SU-DHL-6 (cell line): Measurements from ENCODE around the gene MARF1.
"Not testable (repeated sequence)": the region's sequence is repeated elsewhere in the genome, so short reads cannot be mapped to it uniquely, and the experiment has no call there.

Source experiments
- H2AFZ ChIP-seq: fragments of 200-600 bp; sonication (generic); 2 replicates; pipeline ENCODE4 v1.6.1; 2014; ENCODE audit warnings: low read depth, mild to moderate bottlenecking, moderate library complexity, mixed read lengths, antibody characterized with exemption, low read length; ENCODE audit not compliant: severe bottlenecking
- H3F3A ChIP-seq: fragments of 200-600 bp; shearing (Covaris generic); 2 replicates; pipeline ENCODE4 v1.6.0; 2016; ENCODE audit warnings: antibody characterized with exemption, mild to moderate bottlenecking; ENCODE audit not compliant: insufficient read depth
- H3K27ac ChIP-seq: fragments of 200-600 bp; sonication (generic); 2 replicates; pipeline ENCODE4 v1.5.1; 2016; ENCODE audit warnings: low read depth, mild to moderate bottlenecking, low read length, moderate library complexity, mixed read lengths
- H3K27me3 ChIP-seq: fragments of 200-600 bp; sonication (generic), shearing (Covaris generic); 2 replicates; pipeline ENCODE4 v1.6.0; 2014; ENCODE audit warnings: mild to moderate bottlenecking, low read length
- H3K36me3 ChIP-seq: fragments of 200-600 bp; sonication (generic); 2 replicates; pipeline ENCODE4 v1.6.1; 2014; ENCODE audit warnings: mild to moderate bottlenecking, low read length, mixed read lengths
- H3K4me2 ChIP-seq: fragments of 300-600, 200-600 bp; shearing (Covaris generic), sonication (generic); 2 replicates; pipeline ENCODE4 v1.6.0; 2014; ENCODE audit warnings: low read length, low read depth, mild to moderate bottlenecking; ENCODE audit not compliant: poor library complexity, severe bottlenecking
- H3K4me3 ChIP-seq: fragments of 200-600 bp; sonication (generic); 2 replicates; pipeline ENCODE4 v1.5.1; 2014; ENCODE audit warnings: antibody characterized with exemption, low read length, mild to moderate bottlenecking, mixed read lengths; ENCODE audit not compliant: insufficient read depth, poor library complexity, severe bottlenecking
- H3K79me2 ChIP-seq: fragments of 200-600 bp; sonication (generic); 2 replicates; pipeline ENCODE4 v1.6.1; 2014; ENCODE audit warnings: mild to moderate bottlenecking, low read length, moderate library complexity; ENCODE audit not compliant: insufficient read depth
- H3K9ac ChIP-seq: fragments of 200-600 bp; sonication (generic); 2 replicates; pipeline ENCODE4 v1.7.0; 2014; ENCODE audit warnings: mild to moderate bottlenecking, low read length
- H3K9me2 ChIP-seq: fragments of 200-600 bp; sonication (generic); replicated peaks from 2 replicates; pipeline ENCODE4 v1.6.1; 2014; ENCODE audit warnings: low read length; ENCODE audit not compliant: insufficient read depth
- H3K9me3 ChIP-seq: fragments of 200-600 bp; sonication (generic); 2 replicates; pipeline ENCODE4 v1.6.1; 2014; ENCODE audit warnings: low read length, mixed read lengths; ENCODE audit not compliant: insufficient read depth
- H4K20me1 ChIP-seq: fragments of 200-600 bp; sonication (generic); 2 replicates; pipeline ENCODE4 v1.6.1; 2014; ENCODE audit warnings: low read depth, mild to moderate bottlenecking, antibody characterized with exemption, low read length, moderate library complexity, mixed read lengths
- EZH2phosphoT487 ChIP-seq: fragments of 200-600 bp; sonication (generic), shearing (Covaris generic); conservative IDR thresholded peaks from 2 replicates; pipeline ENCODE4 v1.6.1; 2018; ENCODE audit warnings: mild to moderate bottlenecking, antibody characterized with exemption, low read length, moderate library complexity, mixed read lengths
- TF ChIP-seq, protein P1 (sequence below): fragments of 200-600 bp; sonication (generic); IDR thresholded peaks from one replicate; pipeline ENCODE4 v1.5.1; 2017; ENCODE audit warnings: antibody characterized with exemption, mild to moderate bottlenecking, low read length, moderate library complexity; ENCODE audit not compliant: insufficient read depth, poor library complexity, severe bottlenecking

MARF1 gene

DNA sequence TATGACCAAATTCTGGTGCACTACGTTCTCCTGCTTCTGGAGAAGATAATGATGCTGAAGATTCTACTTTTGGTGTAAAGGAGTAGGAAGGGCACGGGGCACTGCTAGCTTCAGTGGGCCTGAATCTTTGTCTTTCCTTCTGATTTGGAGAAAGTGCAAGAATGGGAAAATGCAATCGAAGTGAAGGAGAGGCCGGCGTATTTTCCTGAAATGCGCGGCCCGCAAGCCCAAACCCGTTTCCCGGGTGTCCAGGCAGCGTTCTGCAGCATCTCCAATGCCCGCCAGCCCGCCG, 6.7 kb upstream of the MARF1 start:
- peak overlapping the region; percentile 11; the same call in 1 of the 2 replicates for H3K27ac ChIP-seq
- no peak for TF ChIP-seq EZH2phosphoT487
- TF ChIP-seq, protein P1, sequence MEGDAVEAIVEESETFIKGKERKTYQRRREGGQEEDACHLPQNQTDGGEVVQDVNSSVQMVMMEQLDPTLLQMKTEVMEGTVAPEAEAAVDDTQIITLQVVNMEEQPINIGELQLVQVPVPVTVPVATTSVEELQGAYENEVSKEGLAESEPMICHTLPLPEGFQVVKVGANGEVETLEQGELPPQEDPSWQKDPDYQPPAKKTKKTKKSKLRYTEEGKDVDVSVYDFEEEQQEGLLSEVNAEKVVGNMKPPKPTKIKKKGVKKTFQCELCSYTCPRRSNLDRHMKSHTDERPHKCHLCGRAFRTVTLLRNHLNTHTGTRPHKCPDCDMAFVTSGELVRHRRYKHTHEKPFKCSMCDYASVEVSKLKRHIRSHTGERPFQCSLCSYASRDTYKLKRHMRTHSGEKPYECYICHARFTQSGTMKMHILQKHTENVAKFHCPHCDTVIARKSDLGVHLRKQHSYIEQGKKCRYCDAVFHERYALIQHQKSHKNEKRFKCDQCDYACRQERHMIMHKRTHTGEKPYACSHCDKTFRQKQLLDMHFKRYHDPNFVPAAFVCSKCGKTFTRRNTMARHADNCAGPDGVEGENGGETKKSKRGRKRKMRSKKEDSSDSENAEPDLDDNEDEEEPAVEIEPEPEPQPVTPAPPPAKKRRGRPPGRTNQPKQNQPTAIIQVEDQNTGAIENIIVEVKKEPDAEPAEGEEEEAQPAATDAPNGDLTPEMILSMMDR, result no peak

DNA sequence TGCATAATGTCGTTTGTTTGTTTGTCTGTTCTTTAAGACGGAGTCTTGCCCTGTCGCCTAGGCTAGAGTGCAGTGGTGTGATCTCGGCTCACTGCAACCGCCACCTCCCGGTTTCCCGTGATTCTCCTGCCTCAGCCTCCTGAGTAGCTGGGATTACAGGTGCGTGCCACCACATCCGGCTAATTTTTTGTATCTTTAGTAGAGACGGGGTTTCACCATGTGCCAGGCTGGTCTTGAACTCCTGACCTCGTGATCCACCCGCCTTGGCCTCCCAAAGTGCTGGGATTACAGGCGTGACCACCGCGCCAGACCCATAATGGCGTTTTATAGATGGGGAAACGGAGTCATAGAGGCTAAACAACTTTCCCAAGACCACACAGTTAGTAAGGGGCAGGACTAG, 6.4 kb upstream of the MARF1 start:
- H4K20me1 ChIP-seq, H3K36me3 ChIP-seq, H3K9me3 ChIP-seq, H3K9me2 ChIP-seq, H3K27me3 ChIP-seq, H3F3A ChIP-seq: not testable (repeated sequence)
- H3K9ac ChIP-seq, result peak overlapping the region; percentile 93
- H3K4me2 ChIP-seq, result peak overlapping the region; percentile 76
- peak overlapping the region; percentile 97 for H3K4me3 ChIP-seq
- H2AFZ ChIP-seq, result peak overlapping the region; percentile 46
- H3K79me2 ChIP-seq, result peaks cover 41% of the 10 kb centered on the region
- peak overlapping the region; percentile 11; the same call in 1 of the 2 replicates for H3K27ac ChIP-seq

More for the DNA sequence above, 6.7 kb upstream of the MARF1 start:
- peak overlapping the region; percentile 93 for H3K9ac ChIP-seq
- peak overlapping the region; percentile 76 for H3K4me2 ChIP-seq
- no peaks in the 10 kb centered on the region for H4K20me1 ChIP-seq
- peaks cover 8% of the 10 kb centered on the region; the same call in 1 of the 2 replicates for H3F3A ChIP-seq
- peak overlapping the region; percentile 97 for H3K4me3 ChIP-seq
- no peaks in the 10 kb centered on the region for H3K36me3 ChIP-seq
- peaks cover 45% of the 10 kb centered on the region for H3K79me2 ChIP-seq
- H2AFZ ChIP-seq, result peak overlapping the region; percentile 46
- H3K9me3 ChIP-seq, result no peaks in the 10 kb centered on the region
- no peaks in the 10 kb centered on the region for H3K27me3 ChIP-seq
- H3K9me2 ChIP-seq, result no peaks in the 10 kb centered on the region

DNA sequence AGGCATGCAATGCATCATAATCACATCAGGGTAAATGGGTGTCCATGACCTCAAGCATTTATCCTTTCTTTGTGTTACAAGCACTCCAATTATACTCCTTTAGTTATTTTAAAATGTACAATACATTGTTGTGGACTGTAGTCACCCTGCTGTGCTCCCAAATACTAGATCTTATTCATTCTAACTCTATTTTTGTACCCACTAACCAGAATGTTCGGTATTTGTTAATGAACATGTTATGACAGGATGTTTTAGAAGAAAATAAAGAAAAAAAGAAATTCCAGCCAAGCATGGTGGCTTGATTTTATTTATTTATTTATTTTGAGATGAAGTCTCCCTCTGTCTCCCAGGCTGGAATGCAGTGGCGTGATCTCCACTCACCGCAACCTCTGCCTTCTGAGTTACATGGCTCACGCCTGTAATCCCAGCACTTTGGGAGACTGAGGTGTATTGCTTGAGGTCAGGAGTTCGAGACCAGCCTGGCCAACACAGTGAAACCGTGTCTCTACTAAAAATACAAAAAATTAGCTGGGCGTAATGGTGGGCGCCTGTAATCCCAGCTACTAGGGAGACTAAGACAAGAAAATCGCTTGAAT, 5.3 kb upstream of the MARF1 start:
- Histone ChIP-seq H3K4me2 (no peak overlapping the region), H3K79me2 (peaks cover 31% of the 10 kb centered on the region), H3K27me3 (no peaks in the 10 kb centered on the region), H3K9me3 (no peaks in the 10 kb centered on the region), H3K4me3 (no peak overlapping the region), H3K36me3 (no peaks in the 10 kb centered on the region), H4K20me1 (no peaks in the 10 kb centered on the region), H3F3A (peaks cover 18% of the 10 kb centered on the region), H3K9ac (no peak overlapping the region), H2AFZ (no peak overlapping the region), H3K9me2 (no peaks in the 10 kb centered on the region), H3K27ac (no peak overlapping the region)
- TF ChIP-seq EZH2phosphoT487, result no peak
- TF ChIP-seq, protein P1, result no peak

DNA sequence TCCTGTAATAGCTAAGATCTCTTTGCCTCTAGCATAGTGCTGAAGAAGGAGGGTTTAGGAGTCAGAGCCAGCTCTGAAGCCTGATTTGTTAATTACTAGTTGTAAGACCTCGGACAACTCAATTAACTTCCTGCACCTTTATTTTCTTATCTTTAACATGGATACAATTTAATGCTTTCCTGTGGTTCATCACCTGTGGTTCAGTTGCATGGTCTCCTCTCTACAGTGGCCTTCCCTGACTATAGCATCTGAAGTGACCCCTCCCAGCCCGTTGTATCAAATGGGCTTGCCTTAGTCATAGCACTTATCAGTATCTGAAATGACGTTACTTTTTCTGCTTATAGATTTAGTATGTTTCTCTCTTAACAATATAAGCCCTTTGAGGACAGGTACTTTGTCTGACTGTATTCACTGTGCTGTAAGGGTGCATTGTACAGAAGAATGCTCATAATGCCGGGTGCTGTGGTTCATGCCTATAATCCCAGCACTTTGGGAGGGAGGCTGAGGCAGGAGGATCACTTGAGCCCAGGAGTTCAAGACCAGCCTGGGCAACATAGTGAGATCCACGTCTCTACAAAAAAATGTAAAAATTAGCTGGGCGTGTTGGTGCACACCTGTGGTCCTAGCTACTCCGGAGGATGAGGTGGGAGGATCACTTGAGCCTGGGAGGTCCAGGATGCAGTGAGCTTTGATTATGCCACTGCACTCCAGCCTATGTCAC, 4.5 kb upstream of the MARF1 start:
- Histone ChIP-seq H3K9ac (no peak overlapping the region), H3F3A (peaks cover 18% of the 10 kb centered on the region), H2AFZ (no peak overlapping the region), H3K4me2 (no peak overlapping the region), H3K79me2 (peaks cover 23% of the 10 kb centered on the region), H3K9me3 (no peaks in the 10 kb centered on the region), H3K36me3 (no peaks in the 10 kb centered on the region), H4K20me1 (no peaks in the 10 kb centered on the region), H3K9me2 (no peaks in the 10 kb centered on the region), H3K27me3 (no peaks in the 10 kb centered on the region), H3K27ac (no peak overlapping the region), H3K4me3 (no peak overlapping the region)
- TF ChIP-seq, protein P1, result no peak
- TF ChIP-seq EZH2phosphoT487, result no peak

DNA sequence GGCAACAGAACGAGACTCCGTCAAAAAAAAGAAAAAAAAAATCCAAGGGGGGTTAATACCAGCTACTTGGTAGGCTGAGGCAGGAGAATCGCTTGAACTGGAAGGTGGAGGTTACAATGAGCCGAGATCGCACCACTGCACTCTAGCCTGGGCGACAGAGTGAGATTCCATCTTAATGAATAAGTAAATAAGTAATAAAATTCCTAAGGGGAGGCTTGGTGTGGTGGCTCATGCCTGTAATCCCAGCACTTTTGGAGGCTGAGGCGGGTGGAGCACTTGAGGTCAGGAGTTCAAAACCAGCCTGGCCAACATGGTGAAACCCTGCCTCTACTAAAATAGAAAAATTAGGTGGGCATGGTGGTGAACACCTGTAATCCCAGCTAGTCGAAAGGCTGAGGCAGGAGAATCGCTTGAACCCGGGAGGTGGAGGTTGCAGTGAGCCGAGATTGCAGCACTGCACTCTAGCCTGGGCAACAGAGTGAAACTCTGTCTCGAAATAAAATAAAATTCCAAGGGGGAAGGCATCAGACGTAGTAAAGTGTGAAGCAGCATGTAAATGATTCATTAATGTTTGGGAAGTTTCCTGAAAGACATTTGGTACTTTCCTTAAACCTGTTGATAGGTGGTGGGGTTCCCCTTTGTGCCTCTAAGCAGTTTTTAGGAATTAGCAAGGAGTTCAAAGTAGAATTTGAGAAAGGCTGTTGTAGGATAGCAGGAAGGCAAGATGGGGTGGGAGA, 3.8 kb upstream of the MARF1 start:
- H3K79me2 ChIP-seq, result peaks cover 22% of the 10 kb centered on the region
- not testable (repeated sequence) for H2AFZ ChIP-seq, H3K4me2 ChIP-seq, H3K9me3 ChIP-seq, H3K27me3 ChIP-seq, H3K9me2 ChIP-seq, H3K36me3 ChIP-seq, H4K20me1 ChIP-seq, H3K4me3 ChIP-seq, H3K9ac ChIP-seq, H3K27ac ChIP-seq
- H3F3A ChIP-seq, result peaks cover 25% of the 10 kb centered on the region
